Measurements from ENCODE around the gene TTC28. TPM values are rescaled to one million over a fixed set of nuclear protein-coding genes. Genes with fewer than 3 reads are reported as not detected.

Gene TTC28
- total and polyA plus RNA-seq, 2 donors (not counting 1 experiment from before 2014, with no cell fraction given): 8.2 to 31.4 TPM

DNA sequence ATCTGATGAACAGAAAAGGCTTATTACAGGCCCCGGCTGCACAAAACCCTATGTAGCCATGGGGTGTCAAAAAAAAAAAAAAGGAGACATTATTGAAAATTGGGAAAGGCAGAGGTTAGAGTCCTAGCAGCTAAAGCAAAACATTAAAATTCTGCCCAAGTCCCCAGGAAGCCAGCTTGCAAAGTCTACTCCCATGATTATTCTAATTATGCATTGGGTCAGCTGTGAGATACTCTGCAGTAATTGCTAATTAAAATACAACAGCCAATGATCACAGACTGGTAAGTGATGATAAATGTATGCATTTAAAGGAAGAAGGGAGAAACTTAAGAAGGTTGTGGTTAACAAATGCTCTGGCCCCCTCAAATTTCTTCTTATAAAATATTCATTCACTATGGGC lies 473.7 kb downstream of the TTC28 start:
- Histone ChIP-seq H3K27ac (ENCODE audit: insufficient read depth, low read length) (no peak overlapping the region), H3K4me2 (ENCODE audit: extremely low read depth, insufficient read depth, low read length) (no peak overlapping the region), H3K79me2 (ENCODE audit: control insufficient read depth, insufficient read depth, low read length) (no peaks in the 10 kb centered on the region), H3K9me3 (ENCODE audit: control insufficient read depth, insufficient read depth, low read depth, low read length) (no peaks in the 10 kb centered on the region), H3K4me3 (replicated peaks in 1 of 4; ENCODE audit: control extremely low read depth in 1 of 4, insufficient read depth in 1 of 4, low read depth in 3 of 4, low read length in 4 of 4) (no peak overlapping the region), H4K20me1 (ENCODE audit: control insufficient read depth, extremely low read depth, insufficient read depth, low read length) (no peaks in the 10 kb centered on the region), H3K4me1 (ENCODE audit: control insufficient read depth, extremely low read depth, insufficient read depth, low read length) (no peaks in the 10 kb centered on the region), H3K9ac (ENCODE audit: insufficient read depth, low read length) (no peak overlapping the region), H3K36me3 (ENCODE audit: control insufficient read depth, insufficient read depth, low read length) (no peaks in the 10 kb centered on the region), H3K27me3 (ENCODE audit: control insufficient read depth, insufficient read depth, low read length) (no peaks in the 10 kb centered on the region), H2AFZ (ENCODE audit: low read length) (no peak overlapping the region)
- no peak for DNase-seq (ENCODE audit: low read depth in 2 of 2)
- TF ChIP-seq CTCF (conservative IDR thresholded peaks at IDR 0.05 in 1 of 2, IDR thresholded peaks at IDR 0.05 in 1 of 2; ENCODE audit: low read depth in 1 of 2, low read length in 2 of 2): no peak
- TF ChIP-seq EZH2 (IDR thresholded peaks at IDR 0.05; ENCODE audit: low read length, missing control alignments): no peak

DNA sequence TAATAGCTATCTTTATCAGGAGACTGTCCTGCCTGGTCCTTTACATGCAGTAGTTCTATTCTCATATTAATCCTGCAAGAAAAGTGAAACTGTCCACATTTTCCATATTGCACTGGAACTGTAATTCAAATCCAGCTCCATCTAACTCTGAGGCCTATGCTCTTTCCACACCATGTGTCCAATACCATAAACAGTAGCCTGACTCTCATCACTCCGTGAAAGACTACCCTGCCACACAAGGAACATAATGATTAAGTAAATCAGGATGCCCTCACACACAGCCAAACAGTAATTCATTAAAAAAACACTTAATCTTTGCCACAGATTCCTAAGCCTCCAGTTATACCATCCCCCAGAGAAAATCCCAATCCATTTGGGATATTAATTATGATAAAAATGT lies 475.3 kb downstream of the TTC28 start:
- H3K4me1 ChIP-seq (ENCODE audit: control insufficient read depth, extremely low read depth, insufficient read depth, low read length): no peaks in the 10 kb centered on the region
- no peak overlapping the region for H3K4me2 ChIP-seq (ENCODE audit: extremely low read depth, insufficient read depth, low read length)
- no peak overlapping the region for H3K4me3 ChIP-seq (replicated peaks in 1 of 4; ENCODE audit: control extremely low read depth in 1 of 4, insufficient read depth in 1 of 4, low read depth in 3 of 4, low read length in 4 of 4)
- H3K79me2 ChIP-seq (ENCODE audit: control insufficient read depth, insufficient read depth, low read length): no peaks in the 10 kb centered on the region
- H3K27me3 ChIP-seq (ENCODE audit: control insufficient read depth, insufficient read depth, low read length): no peaks in the 10 kb centered on the region
- no peak for DNase-seq (ENCODE audit: low read depth in 2 of 2)
- no peak overlapping the region for H2AFZ ChIP-seq (ENCODE audit: low read length)
- no peak overlapping the region for H3K9ac ChIP-seq (ENCODE audit: insufficient read depth, low read length)
- H4K20me1 ChIP-seq (ENCODE audit: control insufficient read depth, extremely low read depth, insufficient read depth, low read length): no peaks in the 10 kb centered on the region
- no peak overlapping the region for H3K27ac ChIP-seq (ENCODE audit: insufficient read depth, low read length)
- no peaks in the 10 kb centered on the region for H3K9me3 ChIP-seq (ENCODE audit: control insufficient read depth, insufficient read depth, low read depth, low read length)
- no peaks in the 10 kb centered on the region for H3K36me3 ChIP-seq (ENCODE audit: control insufficient read depth, insufficient read depth, low read length)
- no peak for TF ChIP-seq EZH2 (IDR thresholded peaks at IDR 0.05; ENCODE audit: low read length, missing control alignments)
- TF ChIP-seq CTCF (conservative IDR thresholded peaks at IDR 0.05 in 1 of 2, IDR thresholded peaks at IDR 0.05 in 1 of 2; ENCODE audit: low read depth in 1 of 2, low read length in 2 of 2): no peak

DNA sequence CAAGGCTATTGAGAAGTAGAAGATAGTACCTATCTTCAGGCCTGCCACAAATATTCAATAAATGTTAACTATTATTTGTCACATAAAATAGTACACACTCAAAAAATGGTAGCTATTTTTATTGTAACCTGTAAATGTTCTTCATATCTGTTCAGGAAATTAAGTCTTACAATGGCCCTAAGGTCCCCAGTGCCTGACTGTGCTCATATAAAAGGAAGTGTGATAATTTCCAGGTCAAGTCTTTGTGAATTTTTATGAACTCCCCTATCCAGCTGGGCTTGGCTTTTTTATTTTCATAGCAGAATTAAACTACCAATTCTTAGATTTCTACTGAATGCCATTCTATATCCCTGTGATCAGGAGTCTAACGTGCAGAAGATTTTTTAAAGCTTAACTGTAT lies 476.4 kb downstream of the TTC28 start:
- TF ChIP-seq EZH2 (IDR thresholded peaks at IDR 0.05; ENCODE audit: low read length, missing control alignments): no peak
- TF ChIP-seq CTCF (conservative IDR thresholded peaks at IDR 0.05 in 1 of 2, IDR thresholded peaks at IDR 0.05 in 1 of 2; ENCODE audit: low read depth in 1 of 2, low read length in 2 of 2): no peak
- Histone ChIP-seq H3K27me3 (ENCODE audit: control insufficient read depth, insufficient read depth, low read length) (no peaks in the 10 kb centered on the region), H3K4me2 (ENCODE audit: extremely low read depth, insufficient read depth, low read length) (no peak overlapping the region), H3K4me1 (ENCODE audit: control insufficient read depth, extremely low read depth, insufficient read depth, low read length) (no peaks in the 10 kb centered on the region), H4K20me1 (ENCODE audit: control insufficient read depth, extremely low read depth, insufficient read depth, low read length) (no peaks in the 10 kb centered on the region), H3K4me3 (replicated peaks in 1 of 4; ENCODE audit: control extremely low read depth in 1 of 4, insufficient read depth in 1 of 4, low read depth in 3 of 4, low read length in 4 of 4) (no peak overlapping the region), H3K9me3 (ENCODE audit: control insufficient read depth, insufficient read depth, low read depth, low read length) (no peaks in the 10 kb centered on the region), H3K9ac (ENCODE audit: insufficient read depth, low read length) (no peak overlapping the region), H3K36me3 (ENCODE audit: control insufficient read depth, insufficient read depth, low read length) (no peaks in the 10 kb centered on the region), H3K27ac (ENCODE audit: insufficient read depth, low read length) (no peak overlapping the region), H2AFZ (ENCODE audit: low read length) (no peak overlapping the region), H3K79me2 (ENCODE audit: control insufficient read depth, insufficient read depth, low read length) (no peaks in the 10 kb centered on the region)
- DNase-seq (ENCODE audit: low read depth in 2 of 2): no peak
